ENCODE measurements around the gene HBE1. TPM values are rescaled to one million over a fixed set of nuclear protein-coding genes. Genes with fewer than 3 reads are reported as not detected.
A peak's percentile ranks its signal among the peaks of the same experiment; 100 is the strongest.
"Not testable (repeated sequence)": the region's sequence is repeated elsewhere in the genome, so short reads cannot be mapped to it uniquely, and the experiment has no call there.

Gene HBE1
- total RNA-seq (2014; rRNA removed; shearing (Covaris generic)), result 0.29 and 1.2 TPM in 2 replicates
- not detected in 2 replicates for polyA plus RNA-seq (2014; cell fraction: nucleus; rRNA removed)

- no peak for DNase-seq (ENCODE audit: extremely low read depth, low read depth)
Measured at GRCh38 chr11:5269715-5270147, at the start of gene HBE1. HBE1 (minus strand) TSS chr11:5269945; CDS start chr11:5269890, 55 bp downstream.

- no peak for DNase-seq (ENCODE audit: extremely low read depth, low read depth)
Measured at GRCh38 chr11:5317292-5317691, 47.5 kb upstream of the HBE1 start.

GRCh38 chr11:5313326-5314023, 43.7 kb upstream of the HBE1 start:
- not testable (repeated sequence) for DNase-seq (ENCODE audit: extremely low read depth, low read depth)

GRCh38 chr11:5310423-5310822, 40.7 kb upstream of the HBE1 start:
- no peak for DNase-seq (ENCODE audit: extremely low read depth, low read depth)

- no peak for DNase-seq (ENCODE audit: extremely low read depth, low read depth)
Measured at GRCh38 chr11:5307256-5308019, 37.7 kb upstream of the HBE1 start.

- no peak for DNase-seq (ENCODE audit: extremely low read depth, low read depth)
Measured at GRCh38 chr11:5304046-5304445, 34.3 kb upstream of the HBE1 start.

- DNase-seq (ENCODE audit: extremely low read depth, low read depth), result no peak
Measured at GRCh38 chr11:5303626-5304025, 33.9 kb upstream of the HBE1 start.

- no peak for DNase-seq (ENCODE audit: extremely low read depth, low read depth)
Measured at GRCh38 chr11:5301846-5302245, 32.1 kb upstream of the HBE1 start, which contains the start of gene OR51B4. OR51B4 (minus strand) TSS chr11:5301946; CDS start chr11:5301946, 0 bp downstream.

- no peak for DNase-seq (ENCODE audit: extremely low read depth, low read depth)
Measured at GRCh38 chr11:5300251-5300650, 30.5 kb upstream of the HBE1 start.

GRCh38 chr11:5298451-5298850, 28.7 kb upstream of the HBE1 start:
- DNase-seq (ENCODE audit: extremely low read depth, low read depth), result no peak

GRCh38 chr11:5297721-5298323, 28.1 kb upstream of the HBE1 start:
- no peak for DNase-seq (ENCODE audit: extremely low read depth, low read depth)

- not testable (repeated sequence) for DNase-seq (ENCODE audit: extremely low read depth, low read depth)
Measured at GRCh38 chr11:5294342-5294995, 24.7 kb upstream of the HBE1 start.

- DNase-seq (ENCODE audit: extremely low read depth, low read depth), result no peak
Measured at GRCh38 chr11:5293028-5293427, 23.3 kb upstream of the HBE1 start.

GRCh38 chr11:5291207-5291838, 21.6 kb upstream of the HBE1 start:
- peak; percentile 52 for DNase-seq (ENCODE audit: extremely low read depth, low read depth)

- DNase-seq (ENCODE audit: extremely low read depth, low read depth), result no peak
Measured at GRCh38 chr11:5290106-5290505, 20.4 kb upstream of the HBE1 start.

- DNase-seq (ENCODE audit: extremely low read depth, low read depth), result no peak
Measured at GRCh38 chr11:5289696-5290095, 20.0 kb upstream of the HBE1 start.

GRCh38 chr11:5288906-5289550, 19.3 kb upstream of the HBE1 start:
- DNase-seq (ENCODE audit: extremely low read depth, low read depth), result no peak

GRCh38 chr11:5288108-5288905, 18.6 kb upstream of the HBE1 start:
- no peak for DNase-seq (ENCODE audit: extremely low read depth, low read depth)

- no peak for DNase-seq (ENCODE audit: extremely low read depth, low read depth)
Measured at GRCh38 chr11:5286901-5287300, 17.2 kb upstream of the HBE1 start.

Measured in NCI-H460 (cell line).